GM23338 (cell line): ENCODE data around the gene SLC4A4.

Source experiments
- CREB1 ChIP-seq: fragments of 250-450 bp; sonication (Bioruptor Pico); IDR thresholded peaks from 2 replicates; pipeline ENCODE4 v1.5.0; 2020; ENCODE audit warnings: low read depth, mild to moderate bottlenecking, moderate library complexity
- NANOG ChIP-seq: IDR thresholded peaks from 2 replicates; pipeline ENCODE4 v1.6.1; 2016; ENCODE audit warnings: antibody characterized with exemption, borderline replicate concordance
- POLR2AphosphoS5 ChIP-seq: IDR thresholded peaks from 2 replicates; pipeline ENCODE4 v1.6.1; 2016; ENCODE audit warnings: antibody characterized with exemption, low read depth
- TF ChIP-seq, protein P1 (sequence below), 2 experiments: fragments of 200-600 bp in 1 of 2; sonication (generic) in 1 of 2; conservative IDR thresholded peaks; 2 replicates each; pipeline versions ENCODE4 v1.5.1 to v1.6.1; 2016 to 2017; ENCODE audit warnings: antibody characterized with exemption in 2 of 2, low read depth in 2 of 2, mild to moderate bottlenecking in 2 of 2, moderate library complexity in 1 of 2
- TF ChIP-seq, protein P2 (sequence below): IDR thresholded peaks from one replicate; pipeline ENCODE4 v1.6.1; 2018; ENCODE audit warnings: antibody characterized with exemption; ENCODE audit not compliant: unreplicated experiment

DNA sequence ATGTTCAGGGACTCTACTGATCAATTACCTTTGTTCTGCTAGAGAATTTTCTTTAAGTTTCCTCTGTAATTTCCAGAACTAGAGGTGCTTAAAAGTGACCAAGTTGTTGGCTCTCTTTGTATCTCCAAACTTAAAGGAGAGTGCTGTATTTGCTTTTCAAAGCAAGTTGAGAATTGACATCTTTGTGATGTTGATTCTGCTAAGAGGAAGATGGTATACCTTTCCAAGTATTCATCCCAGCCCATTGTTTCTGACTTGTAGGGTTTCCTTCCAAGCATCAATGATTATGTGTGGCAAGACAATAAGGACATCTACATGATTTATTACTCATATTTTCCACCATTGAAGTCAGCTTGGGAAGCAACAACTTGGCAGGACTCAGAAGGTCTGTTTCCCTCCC lies 254.5 kb downstream of the SLC4A4 start:
- no peak for TF ChIP-seq POLR2AphosphoS5
- TF ChIP-seq, protein P1, sequence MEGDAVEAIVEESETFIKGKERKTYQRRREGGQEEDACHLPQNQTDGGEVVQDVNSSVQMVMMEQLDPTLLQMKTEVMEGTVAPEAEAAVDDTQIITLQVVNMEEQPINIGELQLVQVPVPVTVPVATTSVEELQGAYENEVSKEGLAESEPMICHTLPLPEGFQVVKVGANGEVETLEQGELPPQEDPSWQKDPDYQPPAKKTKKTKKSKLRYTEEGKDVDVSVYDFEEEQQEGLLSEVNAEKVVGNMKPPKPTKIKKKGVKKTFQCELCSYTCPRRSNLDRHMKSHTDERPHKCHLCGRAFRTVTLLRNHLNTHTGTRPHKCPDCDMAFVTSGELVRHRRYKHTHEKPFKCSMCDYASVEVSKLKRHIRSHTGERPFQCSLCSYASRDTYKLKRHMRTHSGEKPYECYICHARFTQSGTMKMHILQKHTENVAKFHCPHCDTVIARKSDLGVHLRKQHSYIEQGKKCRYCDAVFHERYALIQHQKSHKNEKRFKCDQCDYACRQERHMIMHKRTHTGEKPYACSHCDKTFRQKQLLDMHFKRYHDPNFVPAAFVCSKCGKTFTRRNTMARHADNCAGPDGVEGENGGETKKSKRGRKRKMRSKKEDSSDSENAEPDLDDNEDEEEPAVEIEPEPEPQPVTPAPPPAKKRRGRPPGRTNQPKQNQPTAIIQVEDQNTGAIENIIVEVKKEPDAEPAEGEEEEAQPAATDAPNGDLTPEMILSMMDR (conservative IDR thresholded peaks at IDR 0.05; ENCODE audit: low read depth in 2 of 2): no peak
- TF ChIP-seq, protein P2, sequence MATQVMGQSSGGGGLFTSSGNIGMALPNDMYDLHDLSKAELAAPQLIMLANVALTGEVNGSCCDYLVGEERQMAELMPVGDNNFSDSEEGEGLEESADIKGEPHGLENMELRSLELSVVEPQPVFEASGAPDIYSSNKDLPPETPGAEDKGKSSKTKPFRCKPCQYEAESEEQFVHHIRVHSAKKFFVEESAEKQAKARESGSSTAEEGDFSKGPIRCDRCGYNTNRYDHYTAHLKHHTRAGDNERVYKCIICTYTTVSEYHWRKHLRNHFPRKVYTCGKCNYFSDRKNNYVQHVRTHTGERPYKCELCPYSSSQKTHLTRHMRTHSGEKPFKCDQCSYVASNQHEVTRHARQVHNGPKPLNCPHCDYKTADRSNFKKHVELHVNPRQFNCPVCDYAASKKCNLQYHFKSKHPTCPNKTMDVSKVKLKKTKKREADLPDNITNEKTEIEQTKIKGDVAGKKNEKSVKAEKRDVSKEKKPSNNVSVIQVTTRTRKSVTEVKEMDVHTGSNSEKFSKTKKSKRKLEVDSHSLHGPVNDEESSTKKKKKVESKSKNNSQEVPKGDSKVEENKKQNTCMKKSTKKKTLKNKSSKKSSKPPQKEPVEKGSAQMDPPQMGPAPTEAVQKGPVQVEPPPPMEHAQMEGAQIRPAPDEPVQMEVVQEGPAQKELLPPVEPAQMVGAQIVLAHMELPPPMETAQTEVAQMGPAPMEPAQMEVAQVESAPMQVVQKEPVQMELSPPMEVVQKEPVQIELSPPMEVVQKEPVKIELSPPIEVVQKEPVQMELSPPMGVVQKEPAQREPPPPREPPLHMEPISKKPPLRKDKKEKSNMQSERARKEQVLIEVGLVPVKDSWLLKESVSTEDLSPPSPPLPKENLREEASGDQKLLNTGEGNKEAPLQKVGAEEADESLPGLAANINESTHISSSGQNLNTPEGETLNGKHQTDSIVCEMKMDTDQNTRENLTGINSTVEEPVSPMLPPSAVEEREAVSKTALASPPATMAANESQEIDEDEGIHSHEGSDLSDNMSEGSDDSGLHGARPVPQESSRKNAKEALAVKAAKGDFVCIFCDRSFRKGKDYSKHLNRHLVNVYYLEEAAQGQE: no peak
- no peak for TF ChIP-seq CREB1 (CRISPR knock-in tag)
- TF ChIP-seq NANOG: peak; percentile 96
